ENCODE data around the gene SORCS2. TPM values are rescaled to one million over a fixed set of nuclear protein-coding genes. Genes with fewer than 3 reads are reported as not detected.

The SORCS2 gene
- total RNA-seq, 6 experiments from 2014 or later: 0.18 to 6.2 (median 3.1) TPM

DNA sequence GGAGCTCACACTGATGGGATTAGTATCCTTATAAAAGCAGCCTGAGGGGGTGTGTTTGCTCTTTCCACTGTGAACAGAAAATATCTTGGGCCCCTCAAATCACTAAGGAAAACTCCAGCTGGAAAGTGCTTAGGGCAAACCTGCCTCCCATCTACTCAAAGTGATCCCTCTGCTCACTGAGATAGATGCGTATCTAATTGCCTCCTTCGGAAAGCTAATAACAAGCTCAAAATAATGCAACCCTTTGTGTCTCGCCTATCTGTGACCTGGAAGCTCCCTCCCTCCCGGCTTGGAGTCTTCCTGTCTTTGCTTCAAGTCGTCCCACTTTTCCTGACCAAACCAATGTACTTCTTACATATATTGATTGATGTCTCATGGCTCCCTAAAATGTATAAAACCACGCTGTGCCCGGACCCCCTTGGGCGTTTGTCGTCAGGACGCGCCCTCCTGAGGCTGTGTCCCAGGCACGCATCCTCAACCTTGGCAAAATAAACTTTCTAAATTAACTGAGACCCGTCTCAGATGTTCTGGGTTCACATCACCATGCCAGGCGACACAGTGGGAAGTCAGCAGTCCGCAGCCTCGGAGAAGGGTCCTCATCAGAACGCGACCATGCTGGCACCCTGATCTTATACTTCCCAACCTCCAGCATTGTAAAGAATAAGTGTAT, 34.1 kb upstream of the SORCS2 start:
- intact Hi-C loops (cut with DNase I): no loop called here
- WGBS (ENCODE audit: insufficient coverage, low coverage, low lambda C conversion rate, missing lambda C conversion rate): 78% methylated on average over 13 of the region's 18 CpGs
- TF ChIP-seq, protein P1, sequence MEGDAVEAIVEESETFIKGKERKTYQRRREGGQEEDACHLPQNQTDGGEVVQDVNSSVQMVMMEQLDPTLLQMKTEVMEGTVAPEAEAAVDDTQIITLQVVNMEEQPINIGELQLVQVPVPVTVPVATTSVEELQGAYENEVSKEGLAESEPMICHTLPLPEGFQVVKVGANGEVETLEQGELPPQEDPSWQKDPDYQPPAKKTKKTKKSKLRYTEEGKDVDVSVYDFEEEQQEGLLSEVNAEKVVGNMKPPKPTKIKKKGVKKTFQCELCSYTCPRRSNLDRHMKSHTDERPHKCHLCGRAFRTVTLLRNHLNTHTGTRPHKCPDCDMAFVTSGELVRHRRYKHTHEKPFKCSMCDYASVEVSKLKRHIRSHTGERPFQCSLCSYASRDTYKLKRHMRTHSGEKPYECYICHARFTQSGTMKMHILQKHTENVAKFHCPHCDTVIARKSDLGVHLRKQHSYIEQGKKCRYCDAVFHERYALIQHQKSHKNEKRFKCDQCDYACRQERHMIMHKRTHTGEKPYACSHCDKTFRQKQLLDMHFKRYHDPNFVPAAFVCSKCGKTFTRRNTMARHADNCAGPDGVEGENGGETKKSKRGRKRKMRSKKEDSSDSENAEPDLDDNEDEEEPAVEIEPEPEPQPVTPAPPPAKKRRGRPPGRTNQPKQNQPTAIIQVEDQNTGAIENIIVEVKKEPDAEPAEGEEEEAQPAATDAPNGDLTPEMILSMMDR (IDR thresholded peaks at IDR 0.05): no peak
- TF ChIP-seq POLR2A (IDR thresholded peaks at IDR 0.05): no peak
- no peaks in the 10 kb centered on the region for H3K36me3 ChIP-seq
- no peaks in the 10 kb centered on the region for H3K9me3 ChIP-seq
- H3K27ac ChIP-seq: no peak overlapping the region
- peak in 1 of 3 donors; percentile 13 for DNase-seq
- H3K4me3 ChIP-seq: no peak overlapping the region
- no peaks in the 10 kb centered on the region for H3K27me3 ChIP-seq
- H3K4me1 ChIP-seq: peaks cover 0 to 9% (median 0%) of the 10 kb centered on the region in 4 donors
- ATAC-seq: no peak

DNA sequence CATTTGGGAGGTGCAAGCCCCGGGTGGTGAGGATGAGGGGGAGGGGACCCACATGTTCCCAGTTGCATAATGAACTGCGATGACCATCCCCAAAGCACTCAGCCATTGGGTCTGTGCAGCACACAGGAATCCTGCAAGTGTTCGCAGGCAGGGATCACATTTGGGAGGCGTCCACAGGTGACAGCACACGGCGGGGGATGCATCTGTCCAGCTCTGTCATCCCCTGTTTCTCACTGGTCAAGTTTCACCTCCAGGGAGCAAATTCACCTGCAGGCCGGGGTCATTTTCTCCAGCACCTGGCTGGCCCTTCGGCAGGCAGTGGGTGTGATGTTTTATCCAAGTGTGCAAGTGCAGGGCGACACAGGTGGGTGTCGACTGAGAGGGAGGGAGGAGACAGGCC, 33.3 kb upstream of the SORCS2 start:
- intact Hi-C loops (cut with DNase I): no loop called here
- DNase-seq (peak in 1 of 3 donors; percentile 13), ATAC-seq (no peak)
- Histone ChIP-seq H3K27ac (no peak overlapping the region), H3K4me3 (no peak overlapping the region), H3K36me3 (no peaks in the 10 kb centered on the region), H3K27me3 (no peaks in the 10 kb centered on the region), H3K9me3 (no peaks in the 10 kb centered on the region), H3K4me1 (peaks cover 0 to 9% (median 0%) of the 10 kb centered on the region in 4 donors)
- WGBS (ENCODE audit: insufficient coverage, low coverage, low lambda C conversion rate, missing lambda C conversion rate): 65% methylated on average over 2 of the region's 10 CpGs
- TF ChIP-seq, protein P1 (IDR thresholded peaks at IDR 0.05): no peak
- no peak for TF ChIP-seq POLR2A (IDR thresholded peaks at IDR 0.05)

DNA sequence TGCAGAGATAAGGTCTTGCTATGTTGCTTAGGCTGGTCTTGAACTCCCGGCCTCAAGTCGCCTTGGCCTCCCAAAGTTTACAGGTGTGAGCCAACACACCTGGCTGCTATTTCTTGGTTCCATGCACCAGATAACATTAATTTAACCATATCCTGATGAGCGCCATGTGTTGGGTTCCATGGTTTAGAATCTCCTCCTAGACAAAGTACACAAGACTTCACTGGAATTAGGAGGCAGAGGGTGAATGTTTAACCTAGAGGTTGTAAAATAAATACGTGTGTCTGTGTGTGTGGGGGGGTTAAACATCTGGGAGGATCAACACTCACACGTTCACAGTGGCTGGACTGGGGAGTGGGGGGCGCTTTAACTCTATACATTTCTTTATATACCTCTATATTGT, 32.4 kb upstream of the SORCS2 start:
- no peak for TF ChIP-seq POLR2A (IDR thresholded peaks at IDR 0.05)
- TF ChIP-seq, protein P1 (IDR thresholded peaks at IDR 0.05): no peak
- Histone ChIP-seq H3K27ac (no peak overlapping the region), H3K9me3 (no peaks in the 10 kb centered on the region), H3K4me3 (no peak overlapping the region), H3K36me3 (no peaks in the 10 kb centered on the region), H3K27me3 (no peaks in the 10 kb centered on the region), H3K4me1 (peaks cover 0 to 9% (median 0%) of the 10 kb centered on the region in 4 donors)
- DNase-seq (peak in 1 of 3 donors; percentile 1), ATAC-seq (peak in 3 of 4 donors; percentile 76 to 84 (median 78))
- WGBS (ENCODE audit: insufficient coverage, low coverage, low lambda C conversion rate, missing lambda C conversion rate): 42% methylated on average over 6 of the region's 6 CpGs
- intact Hi-C loops (cut with DNase I): no loop called here

DNA sequence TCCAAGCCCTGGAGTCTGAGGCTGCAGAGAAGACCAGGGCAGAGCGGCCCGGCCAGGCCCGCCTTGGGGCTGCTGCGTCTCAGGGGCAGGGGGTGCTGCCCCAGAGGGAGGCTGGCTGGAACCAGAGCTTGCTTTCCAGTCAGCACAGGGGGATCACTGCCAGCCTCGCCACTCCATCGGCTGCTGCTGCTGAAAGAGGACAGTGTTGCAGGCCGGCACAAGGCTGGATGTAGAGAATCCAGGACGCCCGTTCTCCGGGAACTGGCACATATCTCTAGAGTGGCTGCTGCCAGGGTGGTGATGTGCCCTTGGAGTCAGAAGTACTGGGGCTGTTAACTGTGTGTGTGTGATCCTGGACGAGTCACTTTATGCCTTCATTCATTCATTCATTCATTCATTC, 31.9 kb upstream of the SORCS2 start:
- TF ChIP-seq, protein P1 (IDR thresholded peaks at IDR 0.05): no peak
- TF ChIP-seq POLR2A (IDR thresholded peaks at IDR 0.05): no peak
- H3K27me3 ChIP-seq: no peaks in the 10 kb centered on the region
- 71% methylated on average over 6 of the region's 11 CpGs for WGBS (ENCODE audit: insufficient coverage, low coverage, low lambda C conversion rate, missing lambda C conversion rate)
- no peak overlapping the region for H3K4me3 ChIP-seq
- peak in 3 of 4 donors; percentile 21 to 54 (median 28) for ATAC-seq
- H3K36me3 ChIP-seq: no peaks in the 10 kb centered on the region
- DNase-seq: peak in 1 of 3 donors; percentile 33
- H3K9me3 ChIP-seq: no peaks in the 10 kb centered on the region
- intact Hi-C loops (cut with DNase I): no loop called here
- H3K27ac ChIP-seq: no peak overlapping the region
- peaks cover 0 to 9% (median 0%) of the 10 kb centered on the region in 4 donors for H3K4me1 ChIP-seq

Measured in right lobe of liver (tissue), 6 donors.